Fibroblast of skin of scalp (primary cell): ENCODE measurements around the gene EMX1.

Source experiments
- DNase-seq: peaks from one replicate; pipeline ENCODE4 v3.0.0-alpha.2; 2013

EMX1 gene

DNA sequence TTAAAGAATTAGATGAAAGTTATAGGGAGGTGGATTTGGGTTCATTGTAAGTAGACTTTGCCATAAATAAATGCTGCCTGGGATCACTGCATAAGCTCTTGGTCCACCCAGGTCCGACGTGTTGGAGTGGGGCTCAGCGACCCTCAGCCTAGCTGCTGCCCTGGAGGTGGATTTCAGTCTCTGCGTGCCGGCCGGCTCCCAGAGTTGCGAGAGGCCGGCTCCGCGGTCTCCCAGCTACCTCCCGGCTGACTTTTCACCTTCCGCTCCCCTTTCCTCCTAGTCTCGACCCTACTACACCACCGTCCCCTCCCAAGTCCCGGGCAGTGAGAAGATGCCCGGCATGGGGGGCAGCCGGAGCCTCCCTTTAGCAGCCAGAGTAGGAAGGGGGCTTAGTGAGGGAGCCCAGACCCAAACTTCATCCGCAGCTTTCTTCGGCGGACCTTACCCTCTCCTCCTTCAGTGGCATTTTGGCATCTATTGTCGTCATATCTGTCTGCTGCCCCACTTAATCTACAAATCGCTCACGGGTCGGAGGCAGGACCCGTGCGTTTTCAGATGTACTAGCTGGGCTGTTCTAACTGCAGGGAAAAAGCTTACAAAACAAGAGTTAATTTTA lies 8.1 kb downstream of the EMX1 start:
- no peak for DNase-seq

DNA sequence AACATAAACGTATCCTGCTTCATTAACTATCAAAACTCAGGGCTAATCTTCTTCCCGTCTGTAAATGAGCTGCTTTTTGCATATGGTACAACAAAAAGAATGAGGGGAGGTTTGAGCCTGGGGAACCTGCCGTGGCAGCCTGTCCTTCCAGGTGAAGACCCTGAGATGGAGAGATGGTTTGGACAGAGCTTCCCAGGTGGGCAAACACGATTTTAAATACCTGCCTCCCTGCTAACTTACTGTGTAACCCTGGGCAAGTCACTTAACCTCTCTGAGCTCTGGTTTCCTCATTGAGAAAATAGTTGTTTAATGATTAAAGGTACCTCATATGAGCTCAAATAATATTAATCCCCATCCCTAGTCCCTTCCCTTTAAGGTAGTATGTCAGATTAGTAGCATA lies 9.0 kb downstream of the EMX1 start:
- no peak for DNase-seq

DNA sequence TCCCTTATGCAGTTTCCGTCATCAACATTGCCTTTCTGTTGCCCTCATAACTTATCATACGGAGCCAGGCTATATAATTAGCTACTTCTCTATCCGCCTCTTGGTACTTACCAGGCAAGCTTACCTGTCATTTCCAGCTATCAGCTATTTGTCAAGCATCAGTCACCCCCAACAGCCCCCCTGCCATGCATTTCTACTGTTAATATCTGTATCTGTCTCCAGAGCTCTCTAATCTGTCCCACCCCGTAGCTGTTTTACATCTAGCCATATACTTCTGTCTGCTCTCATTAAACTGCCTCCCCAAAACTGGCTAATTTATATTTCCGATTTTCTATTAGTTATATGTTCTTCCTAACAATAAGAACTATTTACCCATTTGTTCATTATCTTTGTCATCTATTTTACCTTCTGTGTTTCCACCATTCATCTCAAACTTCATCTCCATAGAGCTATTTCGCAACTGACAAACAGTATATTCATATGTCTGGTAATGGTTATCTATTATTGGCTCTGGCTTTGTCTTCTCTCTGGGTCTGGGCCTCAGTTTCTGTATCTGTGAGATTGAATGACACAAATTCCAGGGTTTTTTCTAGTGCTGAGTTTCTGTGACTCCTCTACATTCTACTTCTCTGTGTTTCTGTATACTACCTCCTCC lies 9.6 kb downstream of the EMX1 start:
- DNase-seq = no peak

DNA sequence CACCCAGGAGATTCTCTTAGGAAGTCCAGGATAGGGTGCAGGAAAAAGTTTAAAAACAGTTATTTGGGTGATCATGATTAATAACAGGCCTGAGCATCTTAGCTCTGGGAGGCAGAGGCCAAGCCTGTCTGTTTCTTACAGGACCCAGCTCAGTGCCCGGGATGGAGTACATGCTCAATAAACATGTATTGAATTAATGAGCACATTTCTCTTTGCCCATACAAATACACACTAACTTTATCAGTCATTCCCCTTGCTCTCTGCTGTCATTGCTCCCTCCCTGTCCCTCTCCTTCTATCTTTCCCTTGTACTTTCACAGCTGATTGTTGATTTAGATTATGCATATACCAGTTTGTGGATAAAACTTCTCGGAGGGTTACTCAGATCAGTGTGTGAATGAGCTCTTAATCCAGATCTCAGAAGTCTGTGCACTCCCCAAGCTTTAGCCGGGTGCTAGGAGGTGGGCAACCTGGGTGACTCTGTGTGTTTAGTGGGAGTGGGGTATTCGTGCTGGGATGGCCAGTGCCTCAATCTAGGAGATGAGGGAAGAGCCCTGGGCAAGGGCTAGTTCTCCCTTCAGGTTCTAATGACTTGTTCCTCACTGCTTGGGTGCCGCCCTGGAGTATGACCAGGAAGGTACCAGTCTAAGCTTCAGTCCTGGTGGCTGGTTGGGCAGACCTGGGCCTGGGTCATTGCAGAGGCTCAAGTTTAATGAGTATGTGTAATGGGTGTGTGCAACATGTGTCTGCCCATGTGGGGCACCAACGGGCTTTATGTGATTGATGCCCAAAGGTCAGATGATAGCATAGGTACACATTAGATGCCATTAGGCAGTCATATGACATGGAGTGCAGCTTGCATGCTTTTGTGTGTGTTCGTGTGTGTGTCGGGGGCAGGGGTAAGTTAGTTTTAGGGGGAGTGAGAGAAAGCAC lies 10.6 kb downstream of the EMX1 start:
- DNase-seq = no peak

DNA sequence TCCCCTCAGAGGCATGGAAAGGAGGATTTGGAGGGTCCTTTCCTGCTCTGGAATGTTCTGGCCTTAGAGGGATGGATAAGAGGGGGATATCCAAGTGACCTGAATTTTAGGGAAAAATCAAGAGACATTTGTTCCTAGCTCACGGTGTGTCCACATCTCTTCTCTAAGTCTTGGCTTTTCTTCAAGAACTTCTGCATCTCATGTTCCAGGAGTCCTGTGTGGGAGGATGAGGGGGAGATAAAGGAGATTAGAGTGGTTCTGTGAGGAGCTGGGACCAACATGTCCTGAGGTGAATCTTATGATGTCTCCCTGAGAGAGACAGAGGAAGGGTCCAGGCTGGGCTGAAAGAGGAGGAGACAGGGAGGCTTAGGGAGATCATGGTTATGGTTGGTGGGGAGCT lies 11.7 kb downstream of the EMX1 start:
- DNase-seq = no peak

DNA sequence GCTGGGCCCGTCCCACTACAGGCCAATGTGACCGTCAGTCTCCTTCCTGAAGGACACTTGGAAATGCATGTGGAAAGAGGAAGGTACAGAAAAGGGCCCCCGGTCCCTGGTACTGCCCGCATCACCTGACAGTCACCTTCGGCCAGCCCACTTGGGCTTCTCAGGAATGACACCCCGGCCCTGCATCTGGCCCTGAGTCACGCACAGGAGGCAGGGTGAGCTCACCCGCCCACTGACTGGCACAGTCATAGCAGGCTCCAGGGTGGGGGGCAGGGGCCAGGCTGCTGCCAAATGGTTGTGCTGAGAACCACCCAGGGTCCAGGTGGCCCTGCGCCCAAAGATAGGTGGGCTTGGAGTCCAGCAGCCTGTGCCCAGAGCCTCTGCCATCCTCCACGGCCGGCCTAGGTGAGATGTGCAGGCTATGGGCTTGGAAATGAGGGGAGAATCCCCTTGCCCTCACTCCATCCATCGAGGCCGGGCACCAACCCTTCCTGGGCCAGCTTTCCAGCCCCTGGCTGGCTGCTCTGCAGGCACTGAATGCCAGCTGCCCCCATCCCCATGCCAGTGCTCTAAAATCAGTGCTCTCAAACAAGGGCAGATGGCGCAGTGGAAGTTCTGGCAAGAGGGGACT lies 14.1 kb downstream of the EMX1 start:
- DNase-seq = no peak

DNA sequence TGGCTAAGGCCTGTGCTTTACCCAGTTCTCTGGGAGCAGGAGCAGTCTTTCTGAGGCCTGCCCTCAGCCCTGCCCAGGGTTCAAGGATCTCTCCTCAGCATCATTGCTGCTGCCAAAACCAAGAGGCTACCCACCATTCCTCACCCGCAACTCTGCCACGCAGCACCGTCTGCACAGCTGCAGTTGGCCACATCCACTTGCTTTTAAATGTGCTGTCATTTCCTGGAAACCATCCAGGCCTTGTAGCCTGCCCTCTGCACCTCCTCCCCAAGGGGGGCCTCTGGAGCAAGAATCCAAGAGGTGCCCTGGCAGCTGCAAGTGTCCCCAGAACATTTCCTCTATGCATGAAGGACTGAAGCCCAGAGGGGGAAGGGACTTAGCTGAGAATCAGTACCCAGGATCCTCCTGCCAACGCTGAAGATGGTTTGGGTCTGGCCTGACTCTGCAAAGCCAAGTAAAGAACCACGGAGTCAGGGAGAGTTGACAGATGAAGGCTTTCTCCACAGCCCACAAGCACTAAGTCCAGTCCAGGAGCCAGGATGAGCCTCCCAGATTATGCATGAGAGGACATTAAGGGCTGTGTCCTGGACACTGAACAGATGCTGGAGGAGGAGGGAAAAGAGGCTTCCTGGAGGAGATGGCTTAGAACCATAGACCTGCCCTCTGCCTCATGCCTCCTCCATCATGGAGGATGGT lies 14.9 kb downstream of the EMX1 start:
- DNase-seq = peak; percentile 23

DNA sequence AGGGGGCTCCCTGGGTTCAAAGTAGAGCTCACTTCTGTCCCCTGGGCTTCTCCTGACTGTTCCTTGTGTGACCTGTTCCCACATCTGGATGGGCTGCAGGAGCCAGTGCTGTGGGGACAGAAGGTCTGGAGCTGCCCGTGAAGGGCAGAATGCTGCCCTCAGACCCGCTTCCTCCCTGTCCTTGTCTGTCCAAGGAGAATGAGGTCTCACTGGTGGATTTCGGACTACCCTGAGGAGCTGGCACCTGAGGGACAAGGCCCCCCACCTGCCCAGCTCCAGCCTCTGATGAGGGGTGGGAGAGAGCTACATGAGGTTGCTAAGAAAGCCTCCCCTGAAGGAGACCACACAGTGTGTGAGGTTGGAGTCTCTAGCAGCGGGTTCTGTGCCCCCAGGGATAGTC lies 15.5 kb downstream of the EMX1 start:
- no peak for DNase-seq

DNA sequence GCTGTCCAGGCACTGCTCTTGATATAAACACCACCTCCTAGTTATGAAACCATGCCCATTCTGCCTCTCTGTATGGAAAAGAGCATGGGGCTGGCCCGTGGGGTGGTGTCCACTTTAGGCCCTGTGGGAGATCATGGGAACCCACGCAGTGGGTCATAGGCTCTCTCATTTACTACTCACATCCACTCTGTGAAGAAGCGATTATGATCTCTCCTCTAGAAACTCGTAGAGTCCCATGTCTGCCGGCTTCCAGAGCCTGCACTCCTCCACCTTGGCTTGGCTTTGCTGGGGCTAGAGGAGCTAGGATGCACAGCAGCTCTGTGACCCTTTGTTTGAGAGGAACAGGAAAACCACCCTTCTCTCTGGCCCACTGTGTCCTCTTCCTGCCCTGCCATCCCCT lies 15.9 kb downstream of the EMX1 start:
- DNase-seq = no peak

DNA sequence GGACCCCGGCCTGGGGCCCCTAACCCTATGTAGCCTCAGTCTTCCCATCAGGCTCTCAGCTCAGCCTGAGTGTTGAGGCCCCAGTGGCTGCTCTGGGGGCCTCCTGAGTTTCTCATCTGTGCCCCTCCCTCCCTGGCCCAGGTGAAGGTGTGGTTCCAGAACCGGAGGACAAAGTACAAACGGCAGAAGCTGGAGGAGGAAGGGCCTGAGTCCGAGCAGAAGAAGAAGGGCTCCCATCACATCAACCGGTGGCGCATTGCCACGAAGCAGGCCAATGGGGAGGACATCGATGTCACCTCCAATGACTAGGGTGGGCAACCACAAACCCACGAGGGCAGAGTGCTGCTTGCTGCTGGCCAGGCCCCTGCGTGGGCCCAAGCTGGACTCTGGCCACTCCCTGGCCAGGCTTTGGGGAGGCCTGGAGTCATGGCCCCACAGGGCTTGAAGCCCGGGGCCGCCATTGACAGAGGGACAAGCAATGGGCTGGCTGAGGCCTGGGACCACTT lies 16.4 kb downstream of the EMX1 start:
- no peak for DNase-seq

DNA sequence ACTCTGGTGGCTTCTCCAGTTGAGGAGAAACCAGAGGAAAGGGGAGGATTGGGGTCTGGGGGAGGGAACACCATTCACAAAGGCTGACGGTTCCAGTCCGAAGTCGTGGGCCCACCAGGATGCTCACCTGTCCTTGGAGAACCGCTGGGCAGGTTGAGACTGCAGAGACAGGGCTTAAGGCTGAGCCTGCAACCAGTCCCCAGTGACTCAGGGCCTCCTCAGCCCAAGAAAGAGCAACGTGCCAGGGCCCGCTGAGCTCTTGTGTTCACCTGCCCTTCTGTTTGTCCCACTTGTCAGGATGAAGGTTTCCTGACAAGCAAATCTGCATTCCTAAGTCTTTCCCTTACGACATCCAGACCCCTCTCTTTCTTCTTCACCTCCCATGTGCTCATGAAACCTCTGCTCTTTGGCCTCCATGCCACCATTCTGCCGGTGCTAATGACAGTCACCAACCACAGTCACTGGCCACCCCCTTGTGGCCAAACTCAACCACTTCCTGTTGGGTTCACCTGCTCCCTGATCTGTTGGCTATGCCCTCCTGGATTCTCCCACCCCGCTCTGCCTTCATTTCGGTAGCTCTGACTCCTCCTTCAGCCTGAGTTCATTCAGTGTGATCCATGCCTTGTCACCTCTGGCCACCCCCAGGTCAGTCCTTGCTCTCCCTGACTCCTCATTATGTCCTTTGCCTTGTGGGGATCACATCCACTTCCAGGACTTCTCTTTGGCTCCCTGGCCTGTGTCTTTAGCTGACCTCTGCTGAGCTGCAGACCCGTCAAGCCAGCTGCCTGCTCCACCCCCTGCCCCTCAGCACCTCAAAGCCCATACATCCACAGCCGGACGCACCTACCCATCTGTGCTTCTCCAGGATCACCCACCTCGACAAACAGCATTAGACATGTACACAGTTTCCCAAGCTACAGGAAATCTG lies 17.6 kb downstream of the EMX1 start:
- no peak for DNase-seq

DNA sequence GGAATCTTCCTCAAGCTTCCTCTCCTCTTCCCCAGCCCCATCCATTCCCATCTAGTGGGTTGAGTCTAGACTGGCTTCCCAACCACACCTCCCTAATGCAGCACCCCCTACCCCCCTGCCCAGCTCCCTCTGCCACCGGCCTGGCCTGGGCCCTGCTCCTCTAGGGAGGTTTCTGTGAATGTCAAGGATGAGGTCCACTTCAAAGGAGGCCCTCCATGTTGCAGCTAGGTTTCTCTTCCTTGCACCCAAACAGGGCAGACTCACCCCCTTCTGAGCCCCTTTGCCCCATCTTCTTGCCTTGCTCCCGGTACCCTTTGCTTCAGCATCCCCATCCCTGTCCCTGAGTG lies 18.3 kb downstream of the EMX1 start:
- no peak for DNase-seq

DNA sequence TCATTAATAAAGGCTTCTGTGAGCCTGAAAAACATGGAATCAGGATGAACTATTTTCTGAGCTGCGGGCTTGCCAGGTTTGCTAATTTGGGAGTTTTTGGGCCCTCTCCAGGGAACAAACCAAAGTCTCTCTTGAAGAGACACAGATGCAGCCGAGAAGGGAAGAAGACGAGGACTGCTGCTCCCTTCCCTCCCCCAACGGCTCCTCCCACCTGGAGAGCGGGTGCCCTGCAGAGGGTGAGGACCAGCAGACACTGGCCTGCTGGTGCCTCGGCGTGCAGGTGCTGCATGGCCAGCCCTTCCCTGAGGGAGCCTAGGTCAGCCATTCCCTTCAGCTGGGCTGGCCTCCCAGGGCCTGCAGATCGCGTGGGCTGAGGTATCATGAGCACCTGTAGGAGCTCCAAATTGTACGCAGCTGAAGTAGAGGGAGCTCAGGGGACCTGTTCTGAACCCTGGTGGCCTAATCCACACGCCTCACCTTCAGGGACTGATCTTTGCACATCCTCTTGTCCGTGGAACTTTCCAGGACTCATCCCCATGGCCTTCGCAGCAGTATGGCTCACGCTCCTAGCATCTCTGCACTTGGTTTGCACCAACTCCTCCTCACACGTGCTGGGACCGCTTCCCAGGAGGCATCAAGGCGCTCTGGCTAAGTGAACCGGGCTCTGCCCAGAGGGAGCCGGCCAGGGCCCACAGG lies 19.5 kb downstream of the EMX1 start:
- DNase-seq = no peak

DNA sequence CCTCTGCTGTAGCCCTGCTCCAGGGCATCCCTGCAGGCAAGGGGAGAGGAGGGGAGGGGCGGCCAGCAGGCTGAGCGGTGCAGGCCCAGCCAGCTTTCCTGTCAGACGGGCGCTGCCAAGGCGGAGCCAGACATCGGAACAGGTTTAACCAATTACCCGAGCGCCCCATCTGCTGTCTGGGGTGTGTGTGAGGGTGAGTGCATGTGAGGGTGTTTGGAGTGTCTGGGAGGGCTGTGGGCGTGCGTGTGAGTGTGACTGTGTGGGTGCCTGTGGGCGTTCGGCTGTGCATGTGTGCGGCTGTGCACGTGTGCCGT lies 20.0 kb downstream of the EMX1 start:
- peak; percentile 31 for DNase-seq

DNA sequence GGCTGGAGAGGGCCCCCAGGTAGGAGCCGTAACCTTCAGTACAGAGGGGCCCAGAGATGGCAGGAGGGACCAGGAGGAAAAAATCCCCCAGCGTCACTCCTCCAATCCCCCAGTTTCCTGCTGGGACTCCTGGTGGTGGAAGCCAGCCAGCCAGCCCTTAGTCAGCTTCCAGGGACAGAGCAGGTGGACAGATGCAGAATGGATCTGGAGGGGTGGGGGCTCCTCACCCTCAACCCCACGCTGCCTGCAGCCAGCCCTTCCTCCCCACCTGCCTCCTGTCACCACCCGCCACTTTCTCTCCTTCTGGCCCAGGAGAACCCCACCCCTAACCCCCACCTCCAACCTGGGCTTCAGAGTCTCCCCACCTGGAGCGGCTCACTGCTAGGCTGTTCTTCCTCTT lies 21.1 kb downstream of the EMX1 start:
- no peak for DNase-seq

DNA sequence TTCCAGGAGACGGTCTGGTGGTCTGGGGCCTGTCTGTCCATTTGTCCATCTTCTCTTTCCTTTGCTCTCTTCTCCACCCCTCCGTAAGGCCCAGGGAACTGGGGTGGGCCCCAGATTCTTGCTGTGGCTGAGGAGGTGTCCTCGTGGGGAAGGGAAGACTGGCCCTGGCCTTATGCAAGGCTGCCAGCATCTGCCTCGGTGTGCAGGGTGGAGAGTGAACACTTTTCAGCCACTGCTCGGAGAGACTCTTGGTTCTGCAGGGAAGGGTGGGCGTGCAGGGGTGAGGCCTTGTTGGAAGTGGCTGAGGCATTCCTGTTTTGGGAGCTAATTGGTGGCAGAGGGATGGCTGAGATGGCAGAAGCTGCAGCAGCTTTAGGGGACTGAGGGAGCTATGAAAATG lies 23.0 kb downstream of the EMX1 start:
- no peak for DNase-seq

DNA sequence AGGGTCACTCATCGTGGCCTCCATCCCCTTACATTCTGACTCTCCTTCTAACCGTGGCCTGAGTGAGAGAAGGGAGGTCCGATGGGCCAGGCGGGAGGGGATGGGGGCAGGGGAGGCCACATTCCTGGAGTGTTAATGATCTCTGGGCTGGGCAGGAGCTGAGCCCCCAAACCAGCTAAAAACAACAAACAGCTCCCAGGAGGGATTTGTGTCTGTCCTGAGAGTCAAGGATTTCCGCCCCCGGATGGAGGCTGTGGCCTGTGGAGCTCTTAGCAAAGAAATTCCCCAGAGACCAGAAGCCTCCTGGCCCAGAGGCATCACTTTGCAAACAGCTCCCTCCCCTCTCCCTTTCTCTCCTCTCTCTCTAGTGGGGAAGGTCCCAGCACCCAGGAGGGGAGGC lies 23.5 kb downstream of the EMX1 start:
- peak; percentile 90 for DNase-seq

DNA sequence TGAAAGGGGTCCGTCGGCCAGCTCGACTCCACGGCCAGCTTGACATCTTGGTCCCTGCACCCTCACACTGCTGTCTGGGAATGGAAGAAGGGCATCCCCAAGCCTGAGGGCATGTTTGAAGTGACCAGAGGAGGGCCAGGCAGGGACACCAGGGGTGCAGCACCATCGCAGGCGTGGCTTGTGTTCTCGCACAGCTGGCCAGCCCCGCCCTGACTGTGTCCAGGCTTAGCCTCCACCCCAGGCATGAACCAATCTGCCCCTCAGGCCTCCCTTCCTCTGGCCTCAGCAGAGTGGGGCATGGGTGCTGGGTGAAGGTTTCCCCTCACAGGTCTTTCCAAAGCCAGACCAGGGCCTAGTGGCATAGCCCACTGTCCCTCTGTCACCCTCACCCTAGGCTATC lies 25.0 kb downstream of the EMX1 start:
- no peak for DNase-seq

DNA sequence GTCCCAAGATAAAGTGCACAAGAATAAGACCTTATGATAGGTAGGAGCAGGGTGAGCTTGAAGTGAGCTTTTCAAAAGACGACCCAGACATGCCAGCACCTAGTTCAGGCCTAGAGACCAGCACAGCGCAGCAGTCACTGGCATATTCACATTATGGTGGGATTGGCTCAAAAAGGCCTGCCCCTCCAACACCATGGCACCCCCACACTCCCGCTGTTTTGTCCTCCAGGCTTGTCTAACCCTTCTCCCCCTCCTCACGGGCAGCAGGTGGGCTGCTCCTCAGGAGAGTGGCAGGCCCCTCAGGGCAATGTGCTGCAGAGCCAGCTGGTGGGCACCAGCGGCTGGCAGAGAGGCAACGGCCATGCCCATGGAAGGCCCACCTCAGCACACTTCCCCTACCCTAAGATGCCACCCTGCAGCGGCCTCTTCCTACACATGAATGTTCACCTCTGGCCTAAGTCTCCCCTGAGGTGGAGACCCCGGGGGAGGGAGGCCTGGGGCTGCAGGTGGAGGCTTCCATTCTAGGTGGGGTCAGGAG lies 25.6 kb downstream of the EMX1 start:
- DNase-seq = no peak

DNA sequence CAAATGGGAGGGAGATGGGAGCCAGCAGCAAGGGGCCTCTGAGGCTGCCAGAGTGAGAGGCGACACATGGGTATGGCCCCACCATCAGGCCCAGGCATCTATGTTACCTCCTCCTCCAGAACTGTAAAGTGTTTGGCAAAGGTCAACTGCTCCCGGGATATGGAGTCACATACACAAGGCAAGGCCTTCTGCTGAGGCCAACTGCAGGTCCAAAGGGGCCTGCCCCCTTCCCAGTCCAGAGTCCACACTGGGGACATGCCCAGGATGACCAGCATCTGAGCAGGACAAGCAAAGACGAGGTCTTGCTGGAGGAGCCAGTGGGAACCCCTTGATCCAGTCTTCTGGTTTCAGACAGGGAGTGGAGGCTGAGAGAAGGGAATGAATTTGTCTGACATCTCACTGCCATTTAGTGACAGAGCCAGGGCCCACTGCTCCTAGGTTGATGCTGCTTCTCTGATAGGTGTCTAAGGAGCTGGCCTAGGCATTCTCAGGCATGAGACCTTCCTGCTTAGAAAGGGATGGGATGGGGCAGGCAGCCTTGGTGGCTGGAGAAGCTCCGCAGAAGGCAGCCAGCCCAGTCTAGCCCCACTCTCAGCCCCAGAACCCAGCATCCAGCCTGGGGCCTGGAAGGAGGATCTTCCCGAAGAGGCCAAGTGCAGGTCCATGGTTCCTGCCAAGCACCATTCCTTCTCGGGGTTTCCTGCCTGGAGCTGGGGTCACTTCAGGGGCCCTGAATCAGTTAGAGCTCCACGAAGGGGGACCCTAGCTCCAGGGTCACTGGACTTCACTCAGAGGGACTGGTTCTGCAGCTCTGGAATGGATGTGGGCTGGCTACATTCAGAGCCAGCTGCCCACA lies 26.4 kb downstream of the EMX1 start:
- no peak for DNase-seq
